ENCODE results near the gene GFPT2.

The GFPT2 gene

GRCh38 chr5:180330270-180330648 is 22.9 kb downstream of the GFPT2 start:
- DNase-seq (ENCODE audit: extremely low read depth, insufficient read length) = no peak
- TF ChIP-seq CTCF (IDR thresholded peaks at IDR 0.05; ENCODE audit: insufficient read depth, low read length, poor library complexity, severe bottlenecking) = no peak
- Histone ChIP-seq H3K4me3 (replicated peaks; ENCODE audit: low read depth, low read length) (no peak overlapping the region), H3K27me3 (replicated peaks; ENCODE audit: control insufficient read depth, insufficient read depth, low read length) (no peaks in the 10 kb centered on the region; the same call in none of the 2 replicates), H3K36me3 (ENCODE audit: control insufficient read depth, insufficient read depth, low read length) (no peaks in the 10 kb centered on the region)

GRCh38 chr5:180329606-180330269 is 23.4 kb downstream of the GFPT2 start:
- Histone ChIP-seq H3K27me3 (replicated peaks; ENCODE audit: control insufficient read depth, insufficient read depth, low read length) (no peaks in the 10 kb centered on the region; the same call in none of the 2 replicates), H3K36me3 (ENCODE audit: control insufficient read depth, insufficient read depth, low read length) (no peaks in the 10 kb centered on the region), H3K4me3 (replicated peaks; ENCODE audit: low read depth, low read length) (no peak overlapping the region)
- no peak for DNase-seq (ENCODE audit: extremely low read depth, insufficient read length)
- no peak for TF ChIP-seq CTCF (IDR thresholded peaks at IDR 0.05; ENCODE audit: insufficient read depth, low read length, poor library complexity, severe bottlenecking)

- TF ChIP-seq CTCF (IDR thresholded peaks at IDR 0.05; ENCODE audit: insufficient read depth, low read length, poor library complexity, severe bottlenecking) = no peak
- no peak for DNase-seq (ENCODE audit: extremely low read depth, insufficient read length)
- H3K27me3 ChIP-seq (replicated peaks; ENCODE audit: control insufficient read depth, insufficient read depth, low read length) = no peaks in the 10 kb centered on the region; the same call in none of the 2 replicates
- H3K36me3 ChIP-seq (ENCODE audit: control insufficient read depth, insufficient read depth, low read length) = no peaks in the 10 kb centered on the region
- no peak overlapping the region for H3K4me3 ChIP-seq (replicated peaks; ENCODE audit: low read depth, low read length)
Measured at GRCh38 chr5:180329138-180329435, 24.0 kb downstream of the GFPT2 start.

GRCh38 chr5:180328296-180329137 is 24.6 kb downstream of the GFPT2 start:
- Histone ChIP-seq H3K36me3 (ENCODE audit: control insufficient read depth, insufficient read depth, low read length) (no peaks in the 10 kb centered on the region), H3K4me3 (replicated peaks; ENCODE audit: low read depth, low read length) (no peak overlapping the region), H3K27me3 (replicated peaks; ENCODE audit: control insufficient read depth, insufficient read depth, low read length) (no peaks in the 10 kb centered on the region; the same call in none of the 2 replicates)
- DNase-seq (ENCODE audit: extremely low read depth, insufficient read length) = peak; percentile 50
- peak; percentile 80 for TF ChIP-seq CTCF (IDR thresholded peaks at IDR 0.05; ENCODE audit: insufficient read depth, low read length, poor library complexity, severe bottlenecking)

- Histone ChIP-seq H3K27me3 (replicated peaks; ENCODE audit: control insufficient read depth, insufficient read depth, low read length) (no peaks in the 10 kb centered on the region; the same call in none of the 2 replicates), H3K36me3 (ENCODE audit: control insufficient read depth, insufficient read depth, low read length) (no peaks in the 10 kb centered on the region), H3K4me3 (replicated peaks; ENCODE audit: low read depth, low read length) (no peak overlapping the region)
- DNase-seq (ENCODE audit: extremely low read depth, insufficient read length) = no peak
- TF ChIP-seq CTCF (IDR thresholded peaks at IDR 0.05; ENCODE audit: insufficient read depth, low read length, poor library complexity, severe bottlenecking) = no peak
Measured at GRCh38 chr5:180326989-180327565, 26.1 kb downstream of the GFPT2 start.
